ENCODE data around the gene ODAD3.

GRCh38 chr19:11383706-11384048 is 51.2 kb downstream of the ODAD3 start:
- TF ChIP-seq CTCF (IDR thresholded peaks at IDR 0.05) = no peak
- no peak for TF ChIP-seq POLR2AphosphoS5 (IDR thresholded peaks at IDR 0.05; ENCODE audit: low read depth, low read length)
- TF ChIP-seq SIN3A (IDR thresholded peaks at IDR 0.05; ENCODE audit: borderline replicate concordance, insufficient read depth, low read depth, low read length) = no peak
- no peak for TF ChIP-seq TCF7L2 (IDR thresholded peaks at IDR 0.05; ENCODE audit: low read depth, low read length)
